Measurements from ENCODE around the gene RFNG. TPM values are rescaled to one million over a fixed set of nuclear protein-coding genes. Genes with fewer than 3 reads are reported as not detected.

RFNG gene
- total and polyA plus RNA-seq, 2 donors from 2014 or later, result 29.8 to 47.3 TPM

DNA sequence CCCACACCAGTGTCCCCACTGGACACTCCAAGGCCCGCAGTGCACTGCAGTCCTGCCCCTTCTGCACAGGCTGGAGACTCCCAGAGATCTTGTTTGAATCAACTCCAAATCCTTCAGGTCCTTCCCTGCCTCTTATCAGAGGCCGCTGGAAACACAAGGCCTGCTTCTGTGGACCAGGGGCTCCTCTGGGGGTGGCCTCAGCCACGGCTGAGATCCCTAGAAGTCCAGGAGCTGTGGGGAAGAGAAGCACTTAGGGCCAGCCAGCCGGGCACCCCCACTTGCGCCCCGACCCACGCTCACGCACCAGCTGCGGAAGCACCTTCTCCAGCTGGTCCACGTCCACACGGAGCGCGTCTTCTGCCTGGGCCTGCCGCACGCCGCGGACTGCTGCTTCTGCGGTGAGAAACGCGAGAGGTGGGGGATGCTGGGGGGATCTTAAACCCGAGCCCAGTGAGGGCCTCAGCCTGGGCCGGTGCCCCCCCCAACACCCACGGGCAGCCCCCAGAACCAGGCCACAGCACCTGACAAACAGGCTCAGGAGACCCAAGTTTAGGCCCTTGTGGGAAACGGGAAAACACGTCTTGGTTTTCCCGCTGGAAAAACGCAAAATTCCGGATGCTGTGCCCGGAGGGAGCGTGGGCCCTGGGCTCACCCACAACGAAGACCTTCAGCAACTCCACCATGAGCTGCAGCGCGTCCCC is 32.5 kb downstream of the RFNG start:
- H3K4me1 ChIP-seq (ENCODE audit: control insufficient read depth in 2 of 3, insufficient read depth in 2 of 3, low read depth in 1 of 3, low read length in 3 of 3), result peaks cover 0 to 21% (median 6%) of the 10 kb centered on the region in 3 donors
- H3K27me3 ChIP-seq (ENCODE audit: control insufficient read depth, insufficient read depth, low read length), result no peaks in the 10 kb centered on the region
- H3K36me3 ChIP-seq (ENCODE audit: control insufficient read depth in 2 of 3, insufficient read depth in 3 of 3, low read length in 3 of 3), result no peaks in the 10 kb centered on the region
- no peak overlapping the region for H3K9ac ChIP-seq (ENCODE audit: low read length in 3 of 3)
- FAIRE-seq, result no peak
- TF ChIP-seq, protein P1, sequence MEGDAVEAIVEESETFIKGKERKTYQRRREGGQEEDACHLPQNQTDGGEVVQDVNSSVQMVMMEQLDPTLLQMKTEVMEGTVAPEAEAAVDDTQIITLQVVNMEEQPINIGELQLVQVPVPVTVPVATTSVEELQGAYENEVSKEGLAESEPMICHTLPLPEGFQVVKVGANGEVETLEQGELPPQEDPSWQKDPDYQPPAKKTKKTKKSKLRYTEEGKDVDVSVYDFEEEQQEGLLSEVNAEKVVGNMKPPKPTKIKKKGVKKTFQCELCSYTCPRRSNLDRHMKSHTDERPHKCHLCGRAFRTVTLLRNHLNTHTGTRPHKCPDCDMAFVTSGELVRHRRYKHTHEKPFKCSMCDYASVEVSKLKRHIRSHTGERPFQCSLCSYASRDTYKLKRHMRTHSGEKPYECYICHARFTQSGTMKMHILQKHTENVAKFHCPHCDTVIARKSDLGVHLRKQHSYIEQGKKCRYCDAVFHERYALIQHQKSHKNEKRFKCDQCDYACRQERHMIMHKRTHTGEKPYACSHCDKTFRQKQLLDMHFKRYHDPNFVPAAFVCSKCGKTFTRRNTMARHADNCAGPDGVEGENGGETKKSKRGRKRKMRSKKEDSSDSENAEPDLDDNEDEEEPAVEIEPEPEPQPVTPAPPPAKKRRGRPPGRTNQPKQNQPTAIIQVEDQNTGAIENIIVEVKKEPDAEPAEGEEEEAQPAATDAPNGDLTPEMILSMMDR (IDR thresholded peaks at IDR 0.05; ENCODE audit: borderline replicate concordance, extremely low read depth, insufficient read depth), result no peak
- no peaks in the 10 kb centered on the region for H3K9me3 ChIP-seq (ENCODE audit: control insufficient read depth in 2 of 3, insufficient read depth in 1 of 3, low read length in 3 of 3)
- H3K4me3 ChIP-seq (ENCODE audit: low read length in 3 of 3), result no peak overlapping the region
- no peak for DNase-seq
- no peak overlapping the region for H3K27ac ChIP-seq (ENCODE audit: low read depth in 2 of 2, low read length in 2 of 2)
- intact Hi-C loops (cut with DNase I), result loop anchor here (10.0 kb wide), 1 partner anchor 54 kb away; the partner anchor contains the start of gene NOTUM

GRCh38 chr17:82018152-82018988 is 33.2 kb downstream of the RFNG start:
- Histone ChIP-seq H3K9me3 (ENCODE audit: control insufficient read depth in 2 of 3, insufficient read depth in 1 of 3, low read length in 3 of 3) (no peaks in the 10 kb centered on the region), H3K4me3 (ENCODE audit: low read length in 3 of 3) (no peak overlapping the region), H3K27ac (ENCODE audit: low read depth in 2 of 2, low read length in 2 of 2) (no peak overlapping the region), H3K4me1 (ENCODE audit: control insufficient read depth in 2 of 3, insufficient read depth in 2 of 3, low read depth in 1 of 3, low read length in 3 of 3) (peaks cover 0 to 15% (median 6%) of the 10 kb centered on the region in 3 donors), H3K36me3 (ENCODE audit: control insufficient read depth in 2 of 3, insufficient read depth in 3 of 3, low read length in 3 of 3) (no peaks in the 10 kb centered on the region), H3K27me3 (ENCODE audit: control insufficient read depth, insufficient read depth, low read length) (no peaks in the 10 kb centered on the region), H3K9ac (ENCODE audit: low read length in 3 of 3) (no peak overlapping the region)
- peak in 3 of 5 donors; percentile 85 to 89 (median 88) for DNase-seq
- intact Hi-C loops (cut with DNase I), result loop anchor here (10.0 kb wide), 1 partner anchor 54 kb away; the partner anchor contains the start of gene NOTUM
- TF ChIP-seq, protein P1 (IDR thresholded peaks at IDR 0.05; ENCODE audit: borderline replicate concordance, extremely low read depth, insufficient read depth), result no peak
- no peak for FAIRE-seq

- Histone ChIP-seq H3K9ac (ENCODE audit: low read length in 3 of 3) (no peak overlapping the region), H3K36me3 (ENCODE audit: control insufficient read depth in 2 of 3, insufficient read depth in 3 of 3, low read length in 3 of 3) (no peaks in the 10 kb centered on the region), H3K4me1 (ENCODE audit: control insufficient read depth in 2 of 3, insufficient read depth in 2 of 3, low read depth in 1 of 3, low read length in 3 of 3) (peaks cover 0 to 15% (median 6%) of the 10 kb centered on the region in 3 donors), H3K27ac (ENCODE audit: low read depth in 2 of 2, low read length in 2 of 2) (no peak overlapping the region), H3K9me3 (ENCODE audit: control insufficient read depth in 2 of 3, insufficient read depth in 1 of 3, low read length in 3 of 3) (no peaks in the 10 kb centered on the region), H3K4me3 (ENCODE audit: low read length in 3 of 3) (no peak overlapping the region), H3K27me3 (ENCODE audit: control insufficient read depth, insufficient read depth, low read length) (no peaks in the 10 kb centered on the region)
- no peak for FAIRE-seq
- TF ChIP-seq, protein P1 (IDR thresholded peaks at IDR 0.05; ENCODE audit: borderline replicate concordance, extremely low read depth, insufficient read depth), result no peak
- no peak for DNase-seq
- intact Hi-C loops (cut with DNase I), result loop anchor here (10.0 kb wide), 1 partner anchor 53 kb away; the partner anchor contains the start of gene NOTUM
These were observed 33.9 kb downstream of the RFNG start for GRCh38 chr17:82017612-82018151.
